Neural crest cell (in vitro differentiated cells): ENCODE data around the gene ZNF14. TPM values are rescaled to one million over a fixed set of nuclear protein-coding genes. Genes with fewer than 3 reads are reported as not detected.

ENCODE experiments used
- DNase-seq: peaks from one replicate; pipeline ENCODE4 v3.0.0; 2021; ENCODE audit warnings: low read depth, mixed read lengths, low spot score
- H3K27ac Mint-ChIP-seq: one replicate; pipeline ENCODE4 v1.8.0; 2021; ENCODE audit warnings: mild to moderate bottlenecking, mixed read lengths; ENCODE audit not compliant: unreplicated experiment
- H3K27me3 Mint-ChIP-seq: 2 replicates; pipeline ENCODE4 v1.8.0; 2021; ENCODE audit warnings: low read depth, mild to moderate bottlenecking, mixed read lengths
- H3K36me3 Mint-ChIP-seq: 2 replicates; pipeline ENCODE4 v1.8.0; 2021; ENCODE audit warnings: low read depth, mild to moderate bottlenecking, mixed read lengths
- H3K4me1 Mint-ChIP-seq: 2 replicates; pipeline ENCODE4 v1.8.0; 2021; ENCODE audit warnings: mixed read lengths
- H3K4me3 Mint-ChIP-seq: one replicate; pipeline ENCODE4 v1.8.0; 2021; ENCODE audit warnings: mild to moderate bottlenecking, mixed read lengths
- H3K9me3 Mint-ChIP-seq: 2 replicates; pipeline ENCODE4 v1.8.0; 2021; ENCODE audit warnings: mixed read lengths
- CTCF ChIP-seq: fragments of 200-600 bp; sonication (generic); conservative IDR thresholded peaks from 2 replicates; pipeline ENCODE4 v1.5.0; 2021; ENCODE audit warnings: antibody characterized with exemption, mild to moderate bottlenecking
- total RNA-seq: library from RNA; stranded (reverse); gene quantifications from 2 replicates; pipeline ENCODE4 v1.2.1, GENCODE V29; 2021

Gene ZNF14
- total RNA-seq, 1 donor from 2014 or later: 9.3 TPM

- TF ChIP-seq CTCF: no peak
- Mint-ChIP-seq H3K4me3 (no peak overlapping the region), H3K27ac (no peak overlapping the region), H3K9me3 (peaks cover 4% of the 10 kb centered on the region), H3K4me1 (peaks cover 6% of the 10 kb centered on the region), H3K27me3 (peaks cover 2% of the 10 kb centered on the region), H3K36me3 (peaks cover 6% of the 10 kb centered on the region)
- DNase-seq: no peak
These were observed 4.8 kb upstream of the ZNF14 start for GRCh38 chr19:19737559-19738332.

- Mint-ChIP-seq H3K4me3 (peak overlapping the region; percentile 44), H3K9me3 (peaks cover 32% of the 10 kb centered on the region), H3K27ac (no peak overlapping the region), H3K4me1 (no peaks in the 10 kb centered on the region), H3K36me3 (peaks cover 57% of the 10 kb centered on the region), H3K27me3 (no peaks in the 10 kb centered on the region)
- DNase-seq: no peak
- TF ChIP-seq CTCF: no peak
These were observed 11.0 kb downstream of the ZNF14 start for GRCh38 chr19:19721896-19722295.

DNA sequence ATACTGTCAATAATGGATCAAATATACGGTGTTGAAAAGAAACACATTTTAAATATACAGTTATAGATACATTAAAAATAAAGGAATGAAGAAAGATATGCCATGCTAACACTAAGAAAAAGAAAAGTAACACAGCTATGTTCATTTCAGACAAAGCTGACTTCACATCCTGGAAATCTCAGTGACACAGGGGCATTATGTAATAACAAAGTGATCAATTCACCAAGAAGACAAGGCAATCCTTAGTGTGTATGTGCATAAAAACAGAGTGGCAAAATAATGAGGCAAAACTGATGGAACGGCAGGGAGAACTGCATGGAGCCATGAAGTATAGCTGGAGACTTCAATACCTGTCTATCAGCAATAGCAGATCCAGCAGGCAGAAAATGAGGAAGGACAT, 13.1 kb downstream of the ZNF14 start:
- TF ChIP-seq CTCF: no peak
- Mint-ChIP-seq H3K27ac (no peak overlapping the region), H3K4me1 (no peaks in the 10 kb centered on the region), H3K36me3 (peaks cover 76% of the 10 kb centered on the region), H3K9me3 (peaks cover 45% of the 10 kb centered on the region), H3K27me3 (no peaks in the 10 kb centered on the region), H3K4me3 (peak overlapping the region; percentile 5)
- no peak for DNase-seq

DNA sequence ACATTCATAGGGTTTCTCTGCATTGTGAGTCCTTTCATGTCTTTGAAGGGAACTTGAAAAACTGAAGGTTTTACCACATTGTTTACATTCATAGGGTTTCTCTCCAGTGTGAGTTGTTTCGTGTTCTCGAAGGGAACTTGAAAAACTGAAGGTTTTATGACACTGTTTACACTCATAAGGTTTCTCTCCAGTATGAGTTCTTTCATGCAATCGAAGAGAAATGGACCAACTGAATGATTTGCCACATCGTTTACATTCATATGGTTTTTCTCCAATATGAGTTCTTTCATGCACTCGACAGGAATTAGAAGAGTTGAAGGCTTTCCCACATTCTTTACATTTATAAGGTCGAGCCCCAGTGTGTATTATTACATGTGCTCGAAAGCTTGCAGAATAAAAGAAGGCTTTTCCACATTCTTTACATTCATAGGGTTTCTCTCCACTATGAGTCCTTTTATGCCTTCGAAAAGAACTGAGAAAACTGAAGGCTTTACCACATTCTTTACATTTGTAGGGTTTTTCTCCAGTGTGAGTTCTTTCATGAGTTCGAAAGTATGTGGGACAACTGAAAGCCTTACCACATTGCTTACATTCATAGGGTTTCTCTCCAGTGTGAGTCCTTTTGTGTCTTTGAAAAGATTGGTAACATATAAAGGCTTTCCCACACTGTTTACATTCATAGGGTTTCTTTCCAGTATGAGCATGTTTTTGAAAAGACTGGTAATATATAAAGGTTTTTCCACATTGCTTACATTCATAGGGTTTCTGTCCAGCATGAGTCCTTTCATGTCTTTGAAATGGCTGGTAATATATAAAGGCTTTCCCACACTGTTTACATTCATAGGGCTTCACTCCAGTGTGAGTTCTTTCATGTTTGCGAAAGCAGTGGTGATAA, 20.7 kb downstream of the ZNF14 start:
- DNase-seq: no peak
- Mint-ChIP-seq H3K4me3 (no peak overlapping the region), H3K36me3 (peaks cover 88% of the 10 kb centered on the region), H3K27me3 (no peaks in the 10 kb centered on the region), H3K27ac (no peak overlapping the region), H3K4me1 (no peaks in the 10 kb centered on the region), H3K9me3 (peaks cover 35% of the 10 kb centered on the region)
- TF ChIP-seq CTCF: no peak

DNA sequence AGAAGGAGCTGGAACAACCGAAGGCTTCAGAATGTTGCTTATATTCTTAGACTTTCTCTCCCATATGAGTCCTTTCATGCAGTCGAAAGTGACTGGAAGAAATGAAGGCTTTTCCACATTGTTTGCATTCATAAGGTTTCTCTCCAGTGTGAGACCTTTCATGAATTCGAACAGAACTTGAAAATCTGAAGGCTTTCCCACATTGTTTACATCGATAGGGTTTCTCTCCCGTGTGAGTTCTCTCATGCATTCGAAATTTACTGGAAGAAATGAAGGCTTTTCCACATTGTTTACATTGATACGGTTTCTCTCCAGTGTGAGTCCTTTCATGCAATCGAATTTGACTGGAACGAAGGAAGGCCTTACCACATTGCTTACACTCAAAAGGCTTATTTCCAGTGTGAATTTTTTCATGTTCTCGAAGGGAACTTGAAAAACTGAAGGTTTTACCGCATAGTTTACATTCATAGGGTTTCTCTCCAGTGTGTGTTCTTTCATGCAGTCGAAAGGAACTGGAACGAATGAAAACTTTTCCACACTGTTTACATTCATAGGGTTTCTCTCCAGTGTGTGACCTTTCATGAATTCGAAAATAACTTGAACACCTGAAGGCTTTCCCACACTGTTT, 21.5 kb downstream of the ZNF14 start:
- H3K27ac Mint-ChIP-seq: no peak overlapping the region
- no peak for DNase-seq
- no peak for TF ChIP-seq CTCF
- no peaks in the 10 kb centered on the region for H3K4me1 Mint-ChIP-seq
- H3K4me3 Mint-ChIP-seq: no peak overlapping the region
- peaks cover 32% of the 10 kb centered on the region for H3K9me3 Mint-ChIP-seq
- H3K27me3 Mint-ChIP-seq: no peaks in the 10 kb centered on the region
- peaks cover 87% of the 10 kb centered on the region for H3K36me3 Mint-ChIP-seq
